Adrenal gland (tissue), 5 donors: Measurements from ENCODE around the gene LMF1.

Experiments
- CTCF ChIP-seq, 6 experiments: fragments of 450-650 bp in 4 of 6; fragments of 200-600 bp in 2 of 6; sonication (generic) in 1 of 6; IDR thresholded peaks; 1 replicate in 5 of 6; 2 replicates in 1 of 6; pipeline versions ENCODE4 v1.5.1 to v1.8.0; 2016 to 2021; ENCODE audit warnings: antibody characterized with exemption in 6 of 6, mild to moderate bottlenecking in 2 of 6, moderate library complexity in 1 of 6
- POLR2A ChIP-seq, 2 donors: fragments of 450-650 bp; IDR thresholded peaks; one replicate each; pipeline ENCODE4 v1.6.1; 2017; ENCODE audit warnings: antibody characterized with exemption in 2 of 2, mild to moderate bottlenecking in 2 of 2, moderate library complexity in 1 of 2
- donor health status: DM: no; HTN: no; CAD: no.

GRCh38 chr16:838741-839140, 132.0 kb downstream of the LMF1 start:
- TF ChIP-seq CTCF (IDR thresholded peaks at IDR 0.05) (no peak), POLR2A (IDR thresholded peaks at IDR 0.05) (no peak)
